ENCODE measurements around the gene VPS13C.

The VPS13C gene

DNA sequence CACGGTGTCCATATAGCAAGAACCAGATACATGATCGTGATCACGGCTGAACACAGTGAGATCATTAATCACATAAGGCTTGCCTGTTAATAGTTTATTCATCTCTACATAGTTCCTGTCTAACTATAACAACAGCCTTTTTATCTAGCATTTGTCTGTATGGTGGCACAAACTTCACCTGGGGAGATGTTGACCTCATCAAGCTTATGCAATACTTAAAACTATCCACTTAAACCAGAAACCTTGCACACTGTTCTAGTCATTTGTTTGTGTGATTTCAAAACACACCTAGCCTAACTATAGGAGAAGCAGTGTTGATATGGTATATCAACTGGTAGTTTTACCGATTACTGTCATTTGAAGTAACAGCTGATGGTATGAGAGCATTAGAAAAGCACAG is 124.8 kb downstream of the VPS13C start:
- DNase-seq (ENCODE audit: low spot score): no peak

DNA sequence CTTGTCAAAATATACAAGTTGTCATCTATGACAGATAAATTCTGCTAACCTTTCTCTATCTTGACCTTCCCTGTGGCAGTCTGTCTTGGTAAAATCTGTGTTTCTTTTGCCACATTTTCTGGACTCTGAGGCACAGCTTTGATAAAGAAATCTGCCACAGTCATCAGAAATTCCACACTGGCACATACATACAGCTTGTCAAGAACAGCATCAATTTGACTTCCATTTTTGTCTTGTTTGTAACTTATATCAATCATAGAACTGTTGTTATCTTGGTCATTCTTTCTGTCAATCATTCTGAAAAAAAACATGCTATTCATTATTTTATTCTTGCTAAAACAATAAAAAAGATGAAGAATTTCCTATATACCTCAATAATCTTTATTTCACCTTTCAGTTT is 130.8 kb downstream of the VPS13C start:
- DNase-seq (ENCODE audit: low spot score): no peak

DNA sequence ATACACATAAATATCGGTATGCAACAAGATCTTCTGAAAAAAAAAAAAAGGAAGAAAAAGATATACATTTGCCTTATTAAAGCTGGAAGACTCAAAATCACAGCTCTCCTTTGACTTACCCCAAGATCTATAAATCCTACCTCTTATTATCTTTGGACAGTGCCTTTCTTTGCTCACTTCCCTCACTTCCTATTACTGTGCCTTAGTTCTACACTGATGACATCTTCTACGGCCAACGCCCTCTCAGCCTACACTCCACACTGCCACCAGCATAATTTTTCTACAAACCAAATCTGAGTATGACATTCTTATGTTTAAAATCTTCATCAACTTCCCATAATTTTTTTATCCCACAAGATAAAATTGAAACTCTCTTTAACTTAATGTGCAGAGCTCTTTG is 137.1 kb downstream of the VPS13C start:
- no peak for DNase-seq (ENCODE audit: low spot score)

DNA sequence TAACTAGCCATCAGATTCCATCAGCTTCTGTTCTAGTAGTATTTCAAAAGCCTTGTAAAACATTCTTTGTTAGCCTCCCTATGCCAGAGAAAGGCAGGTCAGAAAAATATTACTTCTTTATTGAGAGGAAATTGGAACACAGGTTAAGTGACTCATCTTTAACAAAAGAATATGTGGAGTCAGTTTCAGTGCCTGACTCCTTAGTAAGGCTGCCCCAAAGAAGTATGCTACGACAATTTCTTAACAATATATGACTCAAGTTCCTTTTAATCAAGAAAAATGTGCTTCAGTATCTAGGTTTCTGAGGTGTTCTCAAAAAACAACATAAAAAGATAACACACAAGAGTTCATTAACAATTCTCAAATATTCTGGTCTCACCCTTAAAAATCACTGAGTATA is 139.2 kb downstream of the VPS13C start:
- no peak for DNase-seq (ENCODE audit: low spot score)

DNA sequence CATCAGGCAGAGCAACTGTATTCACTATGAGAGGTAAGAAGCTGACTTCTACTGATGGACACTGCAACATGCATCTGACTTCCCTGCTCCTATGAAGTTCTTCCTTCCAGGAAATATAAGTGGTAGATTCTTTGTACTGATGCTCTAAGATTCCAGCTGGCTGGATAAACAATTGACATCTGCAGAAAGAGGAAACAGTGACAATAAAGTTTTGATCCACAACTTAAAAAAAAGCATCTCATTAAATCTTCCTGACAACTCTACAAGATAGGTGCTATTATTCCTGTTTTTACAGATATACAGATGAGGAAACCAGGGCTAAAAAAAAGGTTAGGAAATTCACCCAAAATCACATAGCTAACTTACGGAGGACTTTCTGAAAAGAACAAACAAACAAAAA is 142.8 kb downstream of the VPS13C start:
- DNase-seq (ENCODE audit: low spot score): no peak

DNA sequence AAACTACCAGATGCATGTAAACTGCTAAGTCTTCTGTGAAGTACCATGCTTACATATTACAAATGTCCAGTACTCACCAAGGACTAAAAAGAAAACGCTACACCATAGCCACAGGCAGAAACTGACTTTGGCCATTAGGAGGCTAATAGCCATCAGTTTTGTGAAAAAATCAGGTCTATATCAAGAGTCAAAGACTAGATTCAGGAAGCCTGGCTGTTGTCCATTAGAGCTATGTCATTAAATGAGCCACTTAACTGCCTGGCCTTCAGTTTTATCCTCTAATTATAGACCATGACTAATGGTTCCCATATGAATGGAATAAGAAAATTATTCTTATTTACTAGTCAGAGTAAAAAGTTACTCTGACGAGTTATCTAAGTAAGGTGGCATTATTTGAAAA is 144.1 kb downstream of the VPS13C start:
- DNase-seq (ENCODE audit: low spot score): no peak

DNA sequence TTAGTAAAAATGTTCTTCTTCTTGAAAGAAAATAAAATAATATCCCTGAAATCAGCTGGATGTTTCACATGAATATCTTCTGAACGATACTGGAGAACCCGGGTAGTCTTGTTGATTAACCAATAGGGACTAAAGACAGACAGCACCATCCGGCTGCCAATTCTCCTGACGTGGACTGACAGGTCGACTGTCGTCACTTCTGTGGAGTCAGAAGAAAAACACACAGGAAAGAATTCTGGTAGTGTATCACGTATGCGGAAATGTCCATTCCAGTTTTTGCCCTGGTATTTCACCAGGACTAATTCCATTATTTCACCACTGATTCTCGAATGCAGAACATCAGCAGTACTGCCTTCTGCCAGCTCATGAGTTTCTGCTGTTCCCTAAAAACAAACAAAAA is 144.6 kb downstream of the VPS13C start:
- no peak for DNase-seq (ENCODE audit: low spot score)

DNA sequence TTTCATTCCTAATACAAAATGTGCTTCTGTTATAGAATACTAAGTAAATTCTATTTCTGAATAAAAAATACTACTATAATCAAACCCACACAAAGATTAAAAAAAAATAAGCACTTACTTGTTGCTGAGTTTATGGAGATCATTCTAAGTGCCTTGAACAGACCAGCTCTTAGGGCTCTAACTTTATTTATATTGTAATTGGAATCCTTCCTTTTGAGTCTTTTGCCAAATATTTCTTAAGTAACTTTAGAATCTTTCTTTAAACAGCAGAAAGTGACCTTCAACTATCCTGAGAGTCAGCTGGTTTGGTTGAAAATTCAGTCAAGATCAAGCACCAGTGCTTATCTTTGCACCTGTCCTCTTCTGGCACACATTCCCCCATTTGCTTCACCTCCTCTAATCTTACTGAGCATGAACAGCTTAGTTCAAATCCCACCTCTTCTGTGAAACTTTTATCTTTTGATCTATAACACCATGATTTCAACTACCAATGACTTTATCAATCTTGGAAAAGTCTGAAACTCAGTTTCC is 149.3 kb downstream of the VPS13C start:
- no peak for DNase-seq (ENCODE audit: low spot score)

DNA sequence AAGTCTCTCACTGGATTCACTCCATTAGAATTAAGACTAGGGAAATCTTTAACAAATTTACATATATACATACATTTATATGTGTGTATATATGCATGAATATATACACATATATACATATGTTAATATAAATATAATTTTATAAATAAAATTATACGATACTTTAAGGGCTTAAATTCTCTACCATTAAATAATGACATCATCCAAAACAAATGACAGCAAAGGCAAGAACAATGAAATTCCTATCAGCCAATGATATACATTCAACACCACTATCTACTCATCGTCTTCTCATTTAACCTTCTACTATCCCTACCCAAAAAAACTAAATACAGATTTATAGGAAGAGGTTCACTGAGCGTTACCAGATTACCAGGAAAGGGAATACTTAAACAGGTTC is 152.0 kb downstream of the VPS13C start:
- DNase-seq (ENCODE audit: low spot score): no peak

DNA sequence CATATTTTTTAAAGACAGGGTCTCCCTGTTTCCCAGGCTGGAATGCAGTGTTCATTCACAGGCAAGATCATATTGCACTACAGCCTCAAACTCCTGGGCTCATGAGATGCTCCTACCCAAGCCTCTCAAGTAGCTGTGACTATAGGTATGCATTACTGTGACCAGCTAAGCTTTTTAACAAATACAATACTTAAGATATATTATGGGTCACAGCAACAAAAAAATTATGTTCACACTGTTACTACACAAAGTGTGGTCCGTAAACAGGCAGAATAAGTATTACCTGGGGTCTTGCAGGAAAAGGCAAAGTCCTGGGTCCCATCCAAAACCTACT is 152.5 kb downstream of the VPS13C start:
- DNase-seq (ENCODE audit: low spot score): no peak

DNA sequence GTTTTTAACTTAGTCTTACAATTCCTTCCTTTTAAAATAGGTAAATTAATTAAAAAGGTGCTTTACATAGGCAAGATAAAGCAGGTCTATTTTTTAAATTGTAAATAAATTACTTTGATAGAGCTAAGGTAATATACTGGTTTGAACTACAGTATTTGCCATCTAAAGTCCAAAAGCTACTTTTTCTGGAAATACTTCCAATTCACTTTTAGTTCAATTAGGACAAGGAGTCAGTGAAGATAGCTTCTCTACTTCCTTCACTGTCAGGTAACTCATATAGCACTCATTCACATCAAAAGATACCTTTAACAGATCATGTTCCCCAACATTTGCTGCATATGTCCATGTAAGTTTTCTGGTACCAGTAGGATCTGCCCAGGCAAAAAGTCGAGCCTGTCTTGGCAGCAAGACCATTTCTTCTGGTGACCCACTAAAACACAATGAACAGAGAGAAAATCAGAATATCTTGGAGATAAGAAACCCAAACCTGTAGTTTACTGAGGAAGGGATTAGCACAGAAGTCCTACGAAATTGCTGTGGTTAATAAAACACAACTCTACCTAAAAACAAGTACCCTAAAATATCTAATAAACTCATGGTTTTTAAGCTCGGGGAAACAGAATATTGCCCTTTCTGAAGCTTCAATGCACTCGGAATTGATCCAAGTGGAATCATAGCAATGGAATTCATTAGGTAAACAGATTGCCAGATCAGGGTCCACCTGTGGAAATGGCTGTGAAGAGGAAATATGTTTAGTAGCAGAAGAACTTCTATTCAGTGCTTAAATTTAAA is 153.1 kb downstream of the VPS13C start:
- no peak for DNase-seq (ENCODE audit: low spot score)

DNA sequence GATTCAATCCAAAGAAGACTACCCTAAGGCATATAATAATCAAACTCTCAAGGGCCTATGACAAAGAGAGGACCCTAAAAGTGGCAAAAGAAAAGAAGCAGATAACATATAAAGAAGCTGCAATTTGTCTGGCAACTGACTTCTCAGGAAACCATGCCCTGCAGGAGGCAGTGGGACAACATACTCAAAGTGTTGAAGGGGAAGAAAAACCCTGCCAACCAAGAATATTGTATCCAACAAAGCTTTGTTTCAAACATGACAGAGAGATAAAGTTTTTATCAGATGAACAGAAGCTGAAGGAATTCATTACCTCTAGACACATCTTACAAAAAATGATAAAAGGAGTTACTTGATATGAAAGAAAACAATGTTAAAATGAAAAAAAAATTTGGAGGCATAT is 167.1 kb downstream of the VPS13C start:
- no peak for DNase-seq (ENCODE audit: low spot score)

DNA sequence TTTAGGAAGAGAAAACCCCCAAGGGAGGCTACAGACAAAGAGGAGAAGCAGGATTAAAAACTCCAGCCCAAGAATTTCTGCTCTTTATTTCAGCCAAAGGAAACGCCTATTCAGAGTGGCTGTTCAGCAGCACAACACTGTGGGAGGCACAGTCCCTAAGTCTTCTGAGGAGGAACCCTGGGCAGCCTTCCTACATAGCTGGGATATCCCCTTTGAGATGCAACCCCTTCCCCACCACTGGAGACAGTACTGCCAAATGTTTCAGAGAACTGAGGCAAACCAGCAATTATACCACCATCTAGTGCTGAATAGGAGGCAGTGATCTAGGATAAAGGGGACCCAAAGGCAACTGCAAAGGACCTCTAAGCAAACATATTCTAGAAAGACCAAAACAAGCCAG is 168.1 kb downstream of the VPS13C start:
- no peak for DNase-seq (ENCODE audit: low spot score)

DNA sequence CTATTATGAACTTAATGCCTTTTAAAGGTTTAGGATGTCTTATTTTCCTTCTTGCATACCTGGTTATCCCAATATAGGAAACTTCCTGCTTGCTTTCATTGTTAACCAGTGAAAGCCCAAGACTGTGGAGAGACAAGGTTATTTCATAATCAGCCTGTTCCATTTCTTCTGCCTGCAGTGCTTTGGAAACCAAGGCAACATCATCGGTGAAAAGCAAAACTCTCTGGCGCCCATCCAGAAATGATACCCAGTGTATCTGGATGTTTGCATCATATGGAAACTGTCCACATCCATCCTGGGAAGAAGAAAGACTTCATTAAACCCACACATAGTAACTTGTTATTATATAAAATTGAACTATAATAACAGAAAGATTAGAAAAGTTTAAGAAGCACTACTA is 170.1 kb downstream of the VPS13C start:
- no peak for DNase-seq (ENCODE audit: low spot score)

DNA sequence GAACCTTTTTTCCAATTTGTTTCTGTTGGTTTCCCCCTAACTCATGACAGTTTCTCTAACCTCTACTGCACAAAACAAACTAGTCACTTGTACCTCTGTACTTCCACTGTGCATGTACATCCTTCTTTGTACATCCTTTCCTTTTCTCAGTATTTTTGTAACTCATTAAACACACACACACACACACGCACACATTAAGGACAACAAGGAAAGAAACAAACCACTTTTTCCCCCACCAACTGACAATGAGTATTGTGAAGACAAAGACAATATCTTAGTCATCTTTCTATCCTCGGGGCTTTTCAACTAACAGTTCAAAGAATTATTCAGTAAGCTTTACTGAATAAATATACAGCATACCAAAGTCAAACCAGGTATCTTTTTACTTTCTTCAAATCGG is 170.5 kb downstream of the VPS13C start:
- DNase-seq (ENCODE audit: low spot score): no peak

DNA sequence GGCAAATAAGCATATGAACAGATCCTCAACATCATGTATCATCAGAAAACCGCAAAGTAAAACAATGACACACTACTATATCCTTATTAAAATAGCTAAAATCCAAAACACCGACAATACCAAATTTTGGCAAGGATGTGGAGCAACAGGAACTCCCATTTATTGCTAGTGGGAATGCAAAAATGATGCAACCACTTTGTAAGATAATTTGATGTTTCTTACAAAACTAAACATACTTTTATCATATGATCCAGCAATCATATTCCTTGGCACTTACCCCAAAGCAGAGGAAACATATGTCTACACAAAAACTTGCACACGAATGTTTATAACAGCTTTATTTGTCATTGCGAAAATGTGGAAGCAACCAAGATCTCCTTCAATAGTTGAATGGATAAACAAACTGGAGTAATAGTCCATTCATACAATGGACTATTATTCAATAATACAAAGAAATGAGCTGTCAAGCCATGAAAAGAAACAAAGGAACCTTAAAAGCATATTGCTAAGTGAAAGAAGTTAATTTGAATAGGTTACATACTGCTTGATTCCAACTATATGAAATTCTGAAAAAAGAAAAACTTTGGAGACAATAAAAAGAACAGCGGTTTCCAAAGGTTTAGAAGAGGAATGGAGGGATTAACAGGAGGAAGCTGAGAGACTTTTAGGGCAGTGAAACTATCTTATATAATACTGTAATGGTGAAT is 172.0 kb downstream of the VPS13C start:
- DNase-seq (ENCODE audit: low spot score): no peak

DNA sequence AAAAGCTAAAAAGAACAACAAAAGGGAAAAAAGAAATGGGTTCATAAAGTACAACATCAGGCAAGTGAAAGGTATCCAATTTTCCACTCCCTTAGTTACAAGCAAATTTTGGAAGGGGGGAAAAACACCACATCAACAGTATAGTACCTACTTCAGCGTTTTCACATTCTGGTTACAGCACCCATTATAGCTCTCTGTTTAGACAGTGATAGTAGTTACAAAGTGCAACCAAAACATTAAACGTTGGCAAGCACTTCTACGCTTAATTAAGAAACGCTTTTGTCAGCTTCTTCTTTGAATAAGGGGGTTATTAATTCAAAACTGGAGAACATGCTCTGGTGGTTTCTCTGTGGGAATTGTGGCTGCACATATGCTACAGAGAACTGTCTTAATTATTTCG is 180.2 kb downstream of the VPS13C start:
- no peak for DNase-seq (ENCODE audit: low spot score)

DNA sequence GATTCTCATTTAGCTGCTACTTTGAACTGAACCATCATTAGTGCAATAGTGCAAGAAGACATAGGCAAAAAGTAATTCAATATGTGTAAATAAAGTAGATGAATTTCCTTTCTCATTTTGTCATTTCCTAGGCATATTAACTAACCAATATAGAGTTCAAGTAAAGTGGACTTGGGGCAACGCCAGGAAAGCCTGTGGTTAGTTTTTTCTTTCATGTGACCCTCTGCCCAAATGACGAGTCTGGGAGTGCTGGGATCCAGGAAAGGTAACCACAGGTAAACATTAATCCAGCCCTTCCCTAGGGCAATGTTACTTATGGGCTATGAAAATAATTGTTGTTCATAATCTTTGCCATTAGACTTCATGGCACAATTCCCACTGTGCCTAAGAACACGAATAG is 181.0 kb downstream of the VPS13C start:
- DNase-seq (ENCODE audit: low spot score): no peak

DNA sequence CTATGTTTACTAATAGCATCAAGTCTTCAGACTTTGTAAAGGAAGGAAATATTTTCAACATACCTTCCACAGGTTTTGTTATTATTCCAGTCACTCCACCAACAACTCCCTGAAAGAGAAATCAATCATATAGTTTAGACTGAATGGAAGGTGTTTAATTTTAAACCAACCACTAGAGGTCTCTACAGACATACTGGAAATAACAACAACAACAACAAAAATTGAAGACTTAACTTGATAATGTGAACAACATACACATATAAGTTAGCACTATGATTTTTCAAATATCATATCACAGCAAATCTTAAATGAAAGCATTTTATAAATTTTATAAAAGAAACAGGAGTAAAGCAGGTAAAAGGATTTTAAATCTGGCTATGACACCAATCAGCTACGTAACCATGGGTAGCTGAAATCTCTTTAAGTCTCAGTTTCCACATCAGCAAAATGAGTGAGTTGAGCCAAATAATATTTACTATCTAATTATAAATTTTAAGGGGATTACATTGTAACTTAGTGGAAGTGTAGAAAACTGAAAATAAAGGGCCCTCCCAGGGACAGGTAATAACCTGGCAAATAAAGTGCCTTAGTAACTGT is 188.2 kb downstream of the VPS13C start:
- DNase-seq (ENCODE audit: low spot score): peak; percentile 7

DNA sequence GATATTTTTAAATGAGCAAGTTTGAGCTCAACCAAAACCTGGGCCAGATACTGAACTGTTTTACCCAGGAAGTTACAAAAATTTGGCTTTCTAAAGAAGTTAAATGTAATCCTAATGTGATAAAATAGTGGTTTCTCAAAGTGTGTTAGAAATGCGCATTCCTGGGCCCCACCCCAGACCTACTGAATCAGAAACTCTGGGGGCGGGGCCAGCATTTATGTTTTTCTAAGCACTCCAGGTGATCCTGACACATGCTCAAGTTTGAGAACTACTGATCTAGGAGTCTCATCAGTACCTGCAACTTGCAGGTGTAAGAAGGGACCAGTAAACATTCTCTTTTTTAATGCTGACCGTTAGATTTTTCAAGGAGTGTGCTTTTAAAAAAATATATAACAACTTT is 190.6 kb downstream of the VPS13C start:
- DNase-seq (ENCODE audit: low spot score): no peak

DNA sequence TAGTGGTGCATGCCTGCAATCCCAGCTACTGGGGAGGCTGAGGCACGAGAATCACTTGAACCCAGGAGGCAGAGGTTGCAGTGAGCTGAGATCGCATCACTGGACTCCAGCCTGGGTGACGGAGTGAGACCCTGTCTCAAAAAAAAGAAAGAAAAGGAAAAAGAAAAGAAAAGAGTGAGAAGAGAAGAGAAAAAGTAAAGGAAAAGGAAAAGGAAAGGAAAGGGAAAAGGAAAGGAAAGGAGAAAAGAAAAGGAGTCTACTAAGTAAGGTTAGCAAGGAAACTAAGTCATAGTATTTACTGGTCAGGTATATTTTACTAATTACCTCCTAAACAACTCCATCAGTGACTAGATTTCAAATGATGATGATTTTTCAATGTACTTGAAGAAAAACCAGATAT is 198.3 kb downstream of the VPS13C start:
- DNase-seq (ENCODE audit: low spot score): no peak

DNA sequence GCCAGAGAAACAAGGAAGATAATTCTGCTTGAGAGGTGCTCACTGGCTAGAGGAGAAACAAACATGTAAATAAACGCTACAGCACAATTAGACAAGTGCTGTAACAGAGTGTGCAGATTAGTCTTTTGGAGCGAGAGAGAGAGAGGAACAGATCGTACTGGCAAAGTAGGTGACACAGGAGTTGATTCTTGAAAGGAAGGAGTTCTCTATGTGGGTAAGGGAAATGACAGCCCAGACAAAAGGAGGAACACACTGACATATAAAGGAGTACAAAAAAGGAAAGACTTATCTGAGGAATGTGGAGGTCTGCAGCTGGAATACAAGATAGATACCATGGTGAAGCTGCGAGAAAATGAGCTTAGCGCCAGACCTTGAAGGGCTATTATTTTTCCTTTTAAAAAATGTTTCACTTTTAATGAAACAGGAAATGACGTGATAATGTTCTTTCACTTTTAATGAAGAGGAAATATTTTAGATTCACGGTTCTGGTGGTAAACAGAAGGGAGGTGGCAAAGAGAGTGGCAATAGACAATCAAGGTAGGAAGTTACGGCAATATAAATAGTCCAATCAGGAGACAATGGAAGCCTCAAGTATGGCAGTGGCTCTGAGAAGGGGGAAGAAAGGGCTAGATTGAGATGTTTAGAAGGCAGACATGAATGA is 202.9 kb downstream of the VPS13C start:
- DNase-seq (ENCODE audit: low spot score): peak; percentile 42

DNA sequence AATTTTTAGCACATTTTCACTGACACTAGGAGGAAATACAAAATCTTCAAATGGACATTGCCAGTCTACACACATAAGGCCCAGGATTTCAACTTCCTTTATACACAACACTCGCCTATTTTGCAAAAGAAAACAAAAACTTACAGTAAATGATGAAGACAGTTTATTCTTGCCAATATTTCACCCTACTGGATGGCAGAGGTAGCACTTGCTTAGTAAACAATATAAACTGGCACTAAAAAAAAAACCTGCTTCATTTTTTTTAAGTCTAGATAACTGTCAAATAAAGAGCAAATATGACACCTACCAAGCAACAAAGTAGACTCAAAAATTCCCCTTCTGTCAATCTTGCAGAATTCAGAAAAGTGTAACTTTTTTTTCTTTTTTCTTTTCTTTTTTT is 204.0 kb downstream of the VPS13C start:
- DNase-seq (ENCODE audit: low spot score): no peak

Data from germinal center (tissue), 1 donor.